ENCODE measurements around the gene MAP3K8. TPM values are rescaled to one million over a fixed set of nuclear protein-coding genes. Genes with fewer than 3 reads are reported as not detected.
A peak's percentile ranks its signal among the peaks of the same experiment; 100 is the strongest.

MAP3K8 gene
- 1.7 TPM for total RNA-seq (ENCODE audit: unreplicated experiment)
- long read RNA-seq, partial matches to known transcripts, result 0 of 1 reads
- long read RNA-seq, other reads (novel, unspliced or antisense), result 1 of 1 reads

GRCh38 chr10:30433730-30434272 is at the start of gene MAP3K8:
Gene MAP3K8 (plus strand): TSS chr10:30434184. CDS start chr10:30438939, 4,755 bp downstream.
- no peak for TF ChIP-seq CTCF (IDR thresholded peaks at IDR 0.05; ENCODE audit: partially characterized antibody, unreplicated experiment)
- peak within 1 kb of the TSS; percentile 87 for H3K27ac Mint-ChIP-seq (ENCODE audit: unreplicated experiment)
- H3K36me3 Mint-ChIP-seq (ENCODE audit: unreplicated experiment), result no peaks in the 10 kb centered on the region
- H3K27me3 Mint-ChIP-seq (ENCODE audit: unreplicated experiment), result peaks cover 11% of the 10 kb centered on the region
- peaks cover 12% of the 10 kb centered on the region for H3K9me3 Mint-ChIP-seq (ENCODE audit: unreplicated experiment)
- DNase-seq, result peak; percentile 82
- H3K4me3 Mint-ChIP-seq (ENCODE audit: unreplicated experiment), result peak within 1 kb of the TSS; percentile 92
- H3K4me1 Mint-ChIP-seq (ENCODE audit: low read depth, unreplicated experiment), result peaks cover 32% of the 10 kb centered on the region

GRCh38 chr10:30384701-30385201 is 49.2 kb upstream of the MAP3K8 start:
- no peak overlapping the region for H3K4me3 Mint-ChIP-seq (ENCODE audit: unreplicated experiment)
- peaks cover 4% of the 10 kb centered on the region for H3K36me3 Mint-ChIP-seq (ENCODE audit: unreplicated experiment)
- H3K9me3 Mint-ChIP-seq (ENCODE audit: unreplicated experiment), result no peaks in the 10 kb centered on the region
- peaks cover 5% of the 10 kb centered on the region for H3K27me3 Mint-ChIP-seq (ENCODE audit: unreplicated experiment)
- peaks cover 4% of the 10 kb centered on the region for H3K4me1 Mint-ChIP-seq (ENCODE audit: low read depth, unreplicated experiment)
- H3K27ac Mint-ChIP-seq (ENCODE audit: unreplicated experiment), result peak overlapping the region; percentile 55
- DNase-seq, result peak; percentile 65
- TF ChIP-seq CTCF (IDR thresholded peaks at IDR 0.05; ENCODE audit: partially characterized antibody, unreplicated experiment), result peak; percentile 50

DNA sequence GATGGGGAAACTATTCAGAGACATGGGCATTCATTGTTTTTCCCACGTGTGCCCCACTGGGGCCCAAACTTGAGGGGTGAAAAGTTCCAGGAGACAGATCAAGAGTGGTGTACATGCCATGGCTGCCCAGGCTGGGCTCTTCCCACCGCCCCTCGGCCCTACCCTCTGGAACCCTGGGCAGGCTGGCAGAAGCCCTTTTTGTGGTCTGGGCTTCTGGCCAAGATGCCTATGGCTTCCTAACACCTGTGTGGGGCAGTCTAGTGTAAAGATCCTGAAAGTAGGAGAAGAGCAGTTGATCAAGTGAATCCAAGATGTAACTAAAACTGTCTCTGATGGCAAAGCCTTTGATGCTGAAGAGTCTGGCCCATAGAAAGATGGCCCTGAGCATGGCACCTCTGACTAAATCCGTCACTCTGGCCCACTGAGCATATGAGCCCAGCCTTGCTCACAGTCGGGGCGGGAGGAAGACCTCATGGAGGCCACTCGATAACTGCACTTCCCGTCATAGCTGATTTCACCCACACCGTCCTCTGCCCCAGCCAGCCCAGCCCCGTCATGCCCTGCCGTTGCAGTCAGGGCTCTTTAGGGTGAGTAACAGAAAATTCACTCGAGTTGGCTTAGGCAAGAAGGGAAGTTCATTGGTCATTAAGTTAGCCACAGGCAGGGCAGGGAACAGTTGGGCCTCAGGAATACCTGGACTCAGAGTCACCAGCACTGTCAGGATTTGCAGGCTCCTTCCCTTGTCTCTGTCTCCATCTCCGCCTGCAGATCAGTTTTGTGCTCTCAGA is 47.0 kb upstream of the MAP3K8 start:
- H3K9me3 Mint-ChIP-seq (ENCODE audit: unreplicated experiment), result no peaks in the 10 kb centered on the region
- H3K4me3 Mint-ChIP-seq (ENCODE audit: unreplicated experiment), result no peak overlapping the region
- H3K36me3 Mint-ChIP-seq (ENCODE audit: unreplicated experiment), result peaks cover 4% of the 10 kb centered on the region
- DNase-seq, result no peak
- no peak for TF ChIP-seq CTCF (IDR thresholded peaks at IDR 0.05; ENCODE audit: partially characterized antibody, unreplicated experiment)
- H3K27ac Mint-ChIP-seq (ENCODE audit: unreplicated experiment), result no peak overlapping the region
- H3K27me3 Mint-ChIP-seq (ENCODE audit: unreplicated experiment), result peaks cover 5% of the 10 kb centered on the region
- H3K4me1 Mint-ChIP-seq (ENCODE audit: low read depth, unreplicated experiment), result peaks cover 4% of the 10 kb centered on the region

DNA sequence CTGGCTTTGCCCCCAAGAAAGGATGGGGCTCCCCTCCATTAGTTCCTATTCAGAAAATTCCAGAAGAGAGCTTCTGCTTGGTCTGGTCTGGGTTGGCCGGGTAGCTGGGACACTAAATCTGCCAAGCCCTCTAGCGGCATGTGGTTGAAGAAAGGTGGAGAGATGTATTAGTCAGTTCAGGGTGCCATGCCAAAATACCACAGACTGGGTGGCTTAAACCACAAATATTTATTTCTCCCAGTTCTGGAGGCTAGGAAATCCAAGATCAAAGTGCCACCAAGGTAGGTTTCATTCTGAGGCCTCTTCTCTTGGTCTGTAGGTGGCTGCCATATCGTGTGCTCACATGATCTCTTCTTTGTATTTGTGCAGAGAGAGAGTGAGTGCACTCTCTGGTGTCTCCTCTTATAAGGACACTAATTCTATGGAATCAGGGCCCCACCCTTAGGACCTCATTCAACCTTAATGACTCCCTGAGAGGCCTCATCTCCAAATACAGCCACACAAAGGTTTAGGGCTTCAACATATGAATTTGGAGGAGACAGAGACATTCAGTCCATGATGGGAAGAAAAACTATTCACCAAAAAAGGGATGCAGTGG is 46.2 kb upstream of the MAP3K8 start:
- Mint-ChIP-seq H3K4me3 (ENCODE audit: unreplicated experiment) (no peak overlapping the region), H3K27ac (ENCODE audit: unreplicated experiment) (no peak overlapping the region), H3K9me3 (ENCODE audit: unreplicated experiment) (no peaks in the 10 kb centered on the region), H3K4me1 (ENCODE audit: low read depth, unreplicated experiment) (peaks cover 6% of the 10 kb centered on the region), H3K27me3 (ENCODE audit: unreplicated experiment) (peaks cover 5% of the 10 kb centered on the region), H3K36me3 (ENCODE audit: unreplicated experiment) (peaks cover 4% of the 10 kb centered on the region)
- no peak for DNase-seq
- no peak for TF ChIP-seq CTCF (IDR thresholded peaks at IDR 0.05; ENCODE audit: partially characterized antibody, unreplicated experiment)

Data from glutamatergic neuron (in vitro differentiated cells).